GM12891 (cell line): ENCODE results near the gene SCAP.
"Not testable (repeated sequence)": the region's sequence is repeated elsewhere in the genome, so short reads cannot be mapped to it uniquely, and the experiment has no call there.

Source experiments
- POLR2A ChIP-seq: IDR thresholded peaks from 2 replicates; pipeline ENCODE4 v1.6.1; 2011; ENCODE audit warnings: low read depth, low read length, control low read depth
- POLR2AphosphoS5 ChIP-seq: IDR thresholded peaks from 2 replicates; pipeline ENCODE4 v1.6.1; 2011; ENCODE audit warnings: low read depth, low read length, control low read depth
- POU2F2 ChIP-seq: IDR thresholded peaks from 2 replicates; pipeline ENCODE4 v1.6.1; 2011; ENCODE audit warnings: low read depth, mild to moderate bottlenecking, control low read depth, low read length, moderate library complexity
- TAF1 ChIP-seq: IDR thresholded peaks from 2 replicates; pipeline ENCODE4 v1.6.1; 2011; ENCODE audit warnings: low read depth, low read length, control low read depth

DNA sequence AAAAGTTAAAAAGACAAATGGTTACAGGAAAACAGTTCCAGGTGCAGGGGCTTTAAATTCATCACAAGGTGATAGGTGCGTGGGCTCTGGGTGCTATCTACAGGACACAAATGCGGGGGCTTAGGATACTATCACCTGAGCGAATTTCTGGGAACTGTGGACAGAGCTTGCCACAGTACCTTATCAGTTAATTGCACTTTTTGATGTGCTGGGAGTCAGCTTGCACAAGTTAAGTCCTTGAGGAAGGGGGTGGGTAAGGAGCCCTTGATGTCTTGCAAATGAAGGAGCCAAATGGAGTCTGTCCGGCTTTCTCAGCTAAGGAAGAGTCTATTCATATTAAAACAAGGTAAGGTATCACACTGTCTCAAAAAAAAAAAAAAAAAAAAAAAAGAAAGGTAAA is 6.0 kb upstream of the SCAP start:
- not testable (repeated sequence) for TF ChIP-seq POLR2A, POLR2AphosphoS5, TAF1, POU2F2
